PC-3 (cell line): Measurements from ENCODE around the gene OBP2A. TPM values are rescaled to one million over a fixed set of nuclear protein-coding genes. Genes with fewer than 3 reads are reported as not detected.
"Not testable (repeated sequence)": the region's sequence is repeated elsewhere in the genome, so short reads cannot be mapped to it uniquely, and the experiment has no call there.

Experiments
- ATAC-seq: fragments of 200-7000 bp; cut with Tn5 transposase; 2 replicates; pipeline ENCODE4 v1.9.1; 2020; ENCODE audit warnings: mild to moderate bottlenecking, moderate library complexity
- BruUV-seq: library from RNA; stranded (reverse); fragments of 400-500 nt; replicated peaks from 2 replicates; lab custom pipeline; 2021; lab: Mats Ljungman, UMichigan
- CTCF ChIA-PET: fragments of 300-600 bp; sonication (Branson Sonifier 250); formaldehyde crosslinking; loops from one replicate; lab custom pipeline; 2022; ENCODE audit warnings: antibody characterized with exemption; lab: Charles Lee
- POLR2A ChIA-PET: fragments of 300-600 bp; sonication (Branson Sonifier 250); formaldehyde crosslinking; loops from one replicate; lab custom pipeline; 2022; ENCODE audit warnings: antibody characterized with exemption; ENCODE audit not compliant: unreplicated experiment; lab: Charles Lee
- DNase-seq: peaks from one replicate; pipeline ENCODE4 v3.0.0-alpha.2; 2015
- H2AFZ ChIP-seq: fragments of 300-600 bp; sonication (generic); 2 replicates; pipeline ENCODE4 v1.6.0; 2016; ENCODE audit warnings: antibody characterized with exemption, low read length
- H3F3A ChIP-seq: fragments of 300-600 bp; sonication (generic); one replicate; pipeline ENCODE4 v1.6.0; 2017; ENCODE audit warnings: antibody characterized with exemption, low read length, control low read depth, mild to moderate bottlenecking; ENCODE audit not compliant: unreplicated experiment
- H3K27ac ChIP-seq: fragments of 300-600 bp; sonication (generic); 2 replicates; pipeline ENCODE4 v1.5.1; 2016; ENCODE audit warnings: mild to moderate bottlenecking, low read length
- H3K27me3 ChIP-seq: fragments of 300-600 bp; sonication (generic); 2 replicates; pipeline ENCODE4 v1.6.1; 2016; ENCODE audit warnings: low read length, mixed read lengths
- H3K36me3 ChIP-seq: fragments of 300-600 bp; sonication (generic); 2 replicates; pipeline ENCODE4 v1.6.1; 2016; ENCODE audit warnings: low read depth, mixed run types, low read length, mixed read lengths
- H3K4me1 ChIP-seq: fragments of 300-600 bp; sonication (generic); 2 replicates; pipeline ENCODE4 v1.5.1; 2016; ENCODE audit warnings: low read length; ENCODE audit not compliant: insufficient read depth
- H3K4me2 ChIP-seq: fragments of 300-600 bp; sonication (generic); 2 replicates; pipeline ENCODE4 v1.6.0; 2016; ENCODE audit warnings: low read length
- H3K4me3 ChIP-seq: fragments of 300-600 bp; sonication (generic); 2 replicates; pipeline ENCODE4 v1.5.1; 2016; ENCODE audit warnings: mild to moderate bottlenecking, low read length, mixed read lengths
- H3K79me2 ChIP-seq: fragments of 300-600 bp; sonication (generic); 2 replicates; pipeline ENCODE4 v1.6.1; 2017; ENCODE audit warnings: low read length, mixed read lengths
- H3K9ac ChIP-seq: fragments of 300-600 bp; sonication (generic); 2 replicates; pipeline ENCODE4 v1.6.0; 2016; ENCODE audit warnings: mild to moderate bottlenecking, low read length
- H3K9me2 ChIP-seq: fragments of 300-600 bp; sonication (generic); replicated peaks from 2 replicates; pipeline ENCODE4 v1.6.1; 2016; ENCODE audit warnings: mixed run types, low read length, mixed read lengths
- H3K9me3 ChIP-seq: fragments of 300-600 bp; sonication (generic); 2 replicates; pipeline ENCODE4 v1.6.1; 2016; ENCODE audit warnings: low read length, mixed read lengths
- H4K20me1 ChIP-seq: fragments of 300-600 bp; sonication (generic); 2 replicates; pipeline ENCODE4 v1.6.1; 2016; ENCODE audit warnings: low read length, mixed read lengths
- CTCF ChIP-seq: fragments of 300-600 bp; sonication (generic); conservative IDR thresholded peaks from 2 replicates; pipeline ENCODE4 v1.5.1; 2017; ENCODE audit warnings: antibody characterized with exemption, low read depth, mild to moderate bottlenecking, low read length
- EZH2 ChIP-seq: fragments of 300-600 bp; sonication (generic); IDR thresholded peaks from one replicate; pipeline ENCODE4 v1.6.1; 2017; ENCODE audit warnings: antibody characterized with exemption, mild to moderate bottlenecking, low read length; ENCODE audit not compliant: unreplicated experiment
- EZH2phosphoT487 ChIP-seq: fragments of 300-600 bp; sonication (generic); IDR thresholded peaks from 2 replicates; pipeline ENCODE4 v1.6.1; 2018; ENCODE audit warnings: mild to moderate bottlenecking, antibody characterized with exemption, low read length, borderline replicate concordance
- intact Hi-C: fragments of 100-400 bp; cut with micrococcal nuclease; formaldehyde crosslinking; loops from 2 replicates; pipeline ENCODE4 v1.9.0; 2023
- total RNA-seq: library from RNA; depleted of rRNA; stranded (reverse); fragments of >200 nt; gene quantifications from 2 replicates; pipeline ENCODE4 v1.2.3, GENCODE V29; 2014

OBP2A gene
- total RNA-seq, 1 experiment from 2014 or later = not detected

DNA sequence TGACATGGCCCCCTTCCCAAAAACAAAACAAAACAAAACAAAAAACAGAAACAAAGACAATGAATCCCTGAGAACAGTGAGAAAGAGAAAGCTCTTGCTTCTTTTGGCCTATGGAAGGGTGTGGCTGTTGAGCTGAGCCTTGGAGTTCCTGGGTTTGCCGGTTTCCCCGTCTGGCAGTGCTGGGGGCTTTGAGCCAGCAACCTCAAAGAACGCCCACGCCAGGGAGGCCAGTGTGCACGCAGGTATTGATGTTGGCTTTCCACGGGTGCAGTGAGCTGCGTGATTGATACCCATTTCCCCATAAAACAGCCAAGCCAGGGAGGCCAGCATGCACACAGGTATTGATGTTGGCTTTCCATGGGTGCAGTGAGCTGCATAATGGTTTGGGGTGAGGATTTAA, 33.0 kb upstream of the OBP2A start:
- no peak for TF ChIP-seq EZH2phosphoT487
- no peak overlapping the region for H3K4me2 ChIP-seq
- no peaks in the 10 kb centered on the region for H3F3A ChIP-seq
- H3K27me3 ChIP-seq = no peaks in the 10 kb centered on the region
- H3K79me2 ChIP-seq = no peaks in the 10 kb centered on the region
- ChIA-PET POLR2A (no interaction called here), CTCF (no interaction called here)
- H3K4me1 ChIP-seq = 0 out of 2 replicates have a peak, but pooled peaks cover 4% of the 10 kb centered on the region
- no peak overlapping the region for H2AFZ ChIP-seq
- no peaks in the 10 kb centered on the region for H4K20me1 ChIP-seq
- intact Hi-C loops = no loop called here
- no peaks in the 10 kb centered on the region for H3K36me3 ChIP-seq
- H3K27ac ChIP-seq = no peak overlapping the region
- ATAC-seq = no peak
- H3K9ac ChIP-seq = no peak overlapping the region
- H3K4me3 ChIP-seq = no peak overlapping the region
- no peaks in the 10 kb centered on the region for H3K9me3 ChIP-seq
- DNase-seq = no peak
- BruUV-seq = no TSS peak
- H3K9me2 ChIP-seq = no peaks in the 10 kb centered on the region

DNA sequence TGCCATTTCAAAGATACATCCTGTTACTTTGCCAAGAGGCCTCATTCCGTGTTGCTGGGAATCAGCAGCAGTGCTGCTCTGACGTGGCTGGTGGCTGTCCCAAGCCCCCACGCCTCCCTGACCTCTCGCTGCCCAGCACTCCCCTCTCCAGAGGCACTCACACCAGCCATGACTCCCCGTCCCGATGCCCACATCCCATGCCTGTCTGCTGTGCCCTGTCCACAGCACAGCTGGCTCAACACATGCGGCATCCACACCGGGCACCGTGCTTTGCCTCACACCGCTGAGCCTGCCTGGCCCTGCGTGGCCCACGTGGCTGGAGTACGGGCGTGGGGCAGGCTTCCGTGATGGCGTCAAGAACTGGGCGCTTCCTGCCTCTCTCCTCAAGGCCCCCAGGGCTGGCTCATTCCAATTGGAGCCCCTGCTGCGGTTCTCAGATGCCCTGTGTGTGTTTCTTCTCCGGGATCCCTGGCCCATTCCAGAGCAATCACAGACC, 32.5 kb upstream of the OBP2A start:
- ChIA-PET POLR2A (no interaction called here), CTCF (no interaction called here)
- BruUV-seq = no TSS peak
- Histone ChIP-seq H3K79me2 (no peaks in the 10 kb centered on the region), H3K4me2 (no peak overlapping the region), H3K36me3 (no peaks in the 10 kb centered on the region), H3K9me2 (no peaks in the 10 kb centered on the region), H3K4me3 (no peak overlapping the region), H3K9ac (no peak overlapping the region), H2AFZ (no peak overlapping the region), H3K27ac (no peak overlapping the region), H4K20me1 (no peaks in the 10 kb centered on the region), H3K4me1 (0 out of 2 replicates have a peak, but pooled peaks cover 4% of the 10 kb centered on the region), H3K27me3 (no peaks in the 10 kb centered on the region), H3K9me3 (no peaks in the 10 kb centered on the region), H3F3A (no peaks in the 10 kb centered on the region)
- intact Hi-C loops = no loop called here
- TF ChIP-seq EZH2 (no peak), CTCF (no peak), EZH2phosphoT487 (no peak)
- DNase-seq (no peak), ATAC-seq (no peak)

DNA sequence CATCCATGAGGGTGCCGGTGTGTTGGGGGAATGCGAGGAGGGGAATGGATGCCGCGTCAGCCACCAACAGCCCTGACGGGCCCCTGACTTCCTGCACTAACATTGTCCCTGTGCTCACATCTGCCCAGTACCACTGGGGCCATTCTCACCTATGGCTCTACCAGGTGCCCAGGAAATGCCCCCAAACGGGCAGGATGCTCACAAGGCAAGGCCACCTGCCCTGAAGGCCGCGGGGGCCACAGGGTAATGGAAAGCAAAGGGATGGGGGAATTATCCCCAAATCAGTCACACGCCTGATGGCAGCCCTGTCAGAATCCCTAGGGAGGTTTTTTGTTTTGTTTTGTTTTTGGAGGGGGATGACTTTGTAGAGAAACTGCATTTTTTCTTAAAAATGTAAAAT, 32.0 kb upstream of the OBP2A start:
- BruUV-seq, H3K4me3 ChIP-seq, CTCF ChIA-PET, ATAC-seq, H3K27ac ChIP-seq, H3K9me3 ChIP-seq, H2AFZ ChIP-seq, H3K36me3 ChIP-seq, H3K9me2 ChIP-seq, H3K9ac ChIP-seq, H3K79me2 ChIP-seq, H3K4me2 ChIP-seq, H3K27me3 ChIP-seq, H4K20me1 ChIP-seq, POLR2A ChIA-PET, H3K4me1 ChIP-seq, DNase-seq, intact Hi-C loops, H3F3A ChIP-seq: not testable (repeated sequence)
